HEK293 (cell line): Measurements from ENCODE around the gene BICD1.

Experiments used
- CTCF ChIA-PET: fragments of 350-600 bp; formaldehyde crosslinking; extraction: SDS; loops from one replicate; lab custom pipeline; 2021; ENCODE audit warnings: antibody characterized with exemption; lab: Yijun Ruan, JAX
- POLR2A ChIA-PET: fragments of 300-600 bp; formaldehyde crosslinking; extraction: SDS; loops from one replicate; lab custom pipeline; 2020; ENCODE audit warnings: antibody characterized with exemption, inconsistent platforms; lab: Yijun Ruan, JAX
- H3K27ac ChIP-seq: fragments of 200-500 bp; sonication (Bioruptor generic); 2 replicates; pipeline ENCODE4 v1.5.1; 2014; ENCODE audit warnings: low read depth, low read length, control low read depth, inconsistent platforms; ENCODE audit errors: extremely low read depth
- H3K36me3 ChIP-seq, 2 experiments: fragments of 200-500 bp in 1 of 2; sonication (Bioruptor generic) in 1 of 2; 1 replicate in 1 of 2; 2 replicates in 1 of 2; pipeline ENCODE4 v1.5.1; 2014 to 2017; ENCODE audit warnings: inconsistent platforms in 2 of 2, low read length in 2 of 2; ENCODE audit not compliant: control insufficient read depth in 2 of 2, insufficient read depth in 1 of 2
- H3K4me1 ChIP-seq: fragments of 200-500 bp; sonication (Bioruptor generic); 2 replicates; pipeline ENCODE4 v1.5.1; 2014; ENCODE audit warnings: mild to moderate bottlenecking, low read length, inconsistent platforms; ENCODE audit not compliant: control insufficient read depth, insufficient read depth
- H3K4me3 ChIP-seq: 2 replicates; pipeline ENCODE4 v1.5.1; 2011; ENCODE audit warnings: low read depth, mild to moderate bottlenecking, control low read depth, low read length, moderate library complexity
- H3K9me3 ChIP-seq: fragments of 200-500 bp; sonication (Bioruptor generic); 2 replicates; pipeline ENCODE4 v1.5.1; 2014; ENCODE audit warnings: low read depth, low read length, inconsistent platforms; ENCODE audit not compliant: control insufficient read depth, insufficient read depth
- MYNN ChIP-seq: fragments of 450-650 bp; formaldehyde crosslinking; IDR thresholded peaks from 2 replicates; pipeline ENCODE4 v1.5.1; 2016; ENCODE audit warnings: missing biosample characterization, missing genetic modification characterization, borderline replicate concordance
- REPIN1 ChIP-seq: fragments of 450-650 bp; formaldehyde crosslinking; IDR thresholded peaks from 2 replicates; pipeline ENCODE4 v1.5.1; 2017; ENCODE audit warnings: missing biosample characterization, missing genetic modification characterization, low read depth
- SCRT1 ChIP-seq: fragments of 450-650 bp; formaldehyde crosslinking; IDR thresholded peaks from 2 replicates; pipeline ENCODE4 v1.5.1; 2016; ENCODE audit warnings: missing biosample characterization, missing genetic modification characterization, borderline replicate concordance
- SCRT2 ChIP-seq: fragments of 450-650 bp; formaldehyde crosslinking; IDR thresholded peaks from 2 replicates; pipeline ENCODE4 v1.5.1; 2016; ENCODE audit warnings: missing biosample characterization, missing genetic modification characterization
- SP7 ChIP-seq: fragments of 450-650 bp; formaldehyde crosslinking; IDR thresholded peaks from 2 replicates; pipeline ENCODE4 v1.5.1; 2016; ENCODE audit warnings: missing biosample characterization, missing genetic modification characterization
- ZBTB17 ChIP-seq: fragments of 450-650 bp; formaldehyde crosslinking; IDR thresholded peaks from 2 replicates; pipeline ENCODE4 v1.5.1; 2016; ENCODE audit warnings: missing biosample characterization, missing genetic modification characterization
- ZBTB21 ChIP-seq: fragments of 450-650 bp; formaldehyde crosslinking; IDR thresholded peaks from 2 replicates; pipeline ENCODE4 v1.5.1; 2017; ENCODE audit warnings: missing biosample characterization, missing genetic modification characterization
- ZIC2 ChIP-seq: fragments of 450-650 bp; formaldehyde crosslinking; IDR thresholded peaks from 2 replicates; pipeline ENCODE4 v1.5.1; 2016; ENCODE audit warnings: missing biosample characterization, missing genetic modification characterization
- ZNF10 ChIP-seq: fragments of 450-650 bp; formaldehyde crosslinking; IDR thresholded peaks from 2 replicates; pipeline ENCODE4 v1.5.1; 2017; ENCODE audit warnings: missing biosample characterization, missing genetic modification characterization
- ZNF292 ChIP-seq: fragments of 450-650 bp; formaldehyde crosslinking; IDR thresholded peaks from 2 replicates; pipeline ENCODE4 v1.5.1; 2016; ENCODE audit warnings: low read depth, missing biosample characterization, missing genetic modification characterization, borderline replicate concordance
- ZNF391 ChIP-seq: fragments of 450-650 bp; formaldehyde crosslinking; IDR thresholded peaks from 2 replicates; pipeline ENCODE4 v1.5.1; 2016; ENCODE audit warnings: low read depth, missing biosample characterization, missing genetic modification characterization, borderline replicate concordance
- ZNF404 ChIP-seq: fragments of 450-650 bp; formaldehyde crosslinking; IDR thresholded peaks from 2 replicates; pipeline ENCODE4 v1.5.1; 2017; ENCODE audit warnings: missing biosample characterization, missing genetic modification characterization
- ZNF571 ChIP-seq: fragments of 450-650 bp; formaldehyde crosslinking; IDR thresholded peaks from 2 replicates; pipeline ENCODE4 v1.5.0; 2017; ENCODE audit warnings: missing biosample characterization, missing genetic modification characterization
- ZNF596 ChIP-seq: fragments of 450-650 bp; IDR thresholded peaks from 2 replicates; pipeline ENCODE4 v1.5.0; 2018; ENCODE audit warnings: missing biosample characterization, mild to moderate bottlenecking, missing genetic modification characterization, moderate library complexity
- ZNF837 ChIP-seq: fragments of 450-650 bp; formaldehyde crosslinking; IDR thresholded peaks from 2 replicates; pipeline ENCODE4 v1.5.1; 2016; ENCODE audit warnings: missing biosample characterization, missing genetic modification characterization
- TF ChIP-seq, protein P1 (sequence below): fragments of 450-650 bp; formaldehyde crosslinking; IDR thresholded peaks from 2 replicates; pipeline ENCODE4 v1.5.1; 2017; ENCODE audit warnings: missing biosample characterization, missing genetic modification characterization
- TF ChIP-seq, protein P2 (sequence below): fragments of 450-650 bp; formaldehyde crosslinking; IDR thresholded peaks from 2 replicates; pipeline ENCODE4 v1.5.1; 2016; ENCODE audit warnings: missing biosample characterization, missing genetic modification characterization
- TF ChIP-seq, protein P3 (sequence below): fragments of 450-650 bp; formaldehyde crosslinking; conservative IDR thresholded peaks from 2 replicates; pipeline ENCODE4 v1.5.1; 2016; ENCODE audit warnings: low read depth, missing biosample characterization, missing genetic modification characterization

BICD1 gene

DNA sequence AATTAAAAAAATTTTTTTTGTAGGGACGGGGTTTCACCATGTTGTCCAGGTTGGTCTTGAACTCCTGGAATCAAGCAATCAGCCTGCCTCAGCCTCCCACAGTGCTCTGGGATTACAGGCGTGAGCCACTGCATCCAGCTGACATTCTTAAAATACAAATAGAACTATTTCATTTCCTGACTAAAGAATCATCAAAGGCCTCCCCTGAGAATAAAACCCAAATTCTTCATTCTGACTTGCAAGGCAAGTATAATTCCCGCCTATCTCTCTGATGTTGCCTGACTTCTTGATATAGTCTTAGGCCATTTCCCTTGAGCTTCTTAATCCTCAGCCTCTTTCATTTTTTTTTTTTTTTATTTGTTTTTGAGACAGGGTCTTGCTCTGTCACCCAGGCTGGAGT, 4.4 kb upstream of the BICD1 start:
- Histone ChIP-seq H3K27ac (no peak overlapping the region), H3K4me3 (no peak overlapping the region), H3K36me3 (no peaks in the 10 kb centered on the region), H3K9me3 (no peaks in the 10 kb centered on the region), H3K4me1 (no peaks in the 10 kb centered on the region)
- ChIA-PET CTCF (interaction anchor here (0.6 to 0.7 kb wide), 2 partner anchors 24 to 1358 kb away, joined by 4 to 6 read pairs; no protein-coding TSS in a partner anchor), POLR2A (no interaction called here)
- no peak for TF ChIP-seq ZNF596 (tag by site-specific recombination)
- TF ChIP-seq REPIN1 (tag by site-specific recombination), result no peak
- no peak for TF ChIP-seq SP7 (tag by site-specific recombination)
- TF ChIP-seq ZNF391 (tag by site-specific recombination), result no peak
- no peak for TF ChIP-seq ZNF837 (tag by site-specific recombination)
- no peak for TF ChIP-seq ZNF404 (tag by site-specific recombination)
- TF ChIP-seq, protein P1, sequence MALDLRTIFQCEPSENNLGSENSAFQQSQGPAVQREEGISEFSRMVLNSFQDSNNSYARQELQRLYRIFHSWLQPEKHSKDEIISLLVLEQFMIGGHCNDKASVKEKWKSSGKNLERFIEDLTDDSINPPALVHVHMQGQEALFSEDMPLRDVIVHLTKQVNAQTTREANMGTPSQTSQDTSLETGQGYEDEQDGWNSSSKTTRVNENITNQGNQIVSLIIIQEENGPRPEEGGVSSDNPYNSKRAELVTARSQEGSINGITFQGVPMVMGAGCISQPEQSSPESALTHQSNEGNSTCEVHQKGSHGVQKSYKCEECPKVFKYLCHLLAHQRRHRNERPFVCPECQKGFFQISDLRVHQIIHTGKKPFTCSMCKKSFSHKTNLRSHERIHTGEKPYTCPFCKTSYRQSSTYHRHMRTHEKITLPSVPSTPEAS, result no peak
- no peak for TF ChIP-seq ZNF571 (tag by site-specific recombination)
- TF ChIP-seq, protein P2, sequence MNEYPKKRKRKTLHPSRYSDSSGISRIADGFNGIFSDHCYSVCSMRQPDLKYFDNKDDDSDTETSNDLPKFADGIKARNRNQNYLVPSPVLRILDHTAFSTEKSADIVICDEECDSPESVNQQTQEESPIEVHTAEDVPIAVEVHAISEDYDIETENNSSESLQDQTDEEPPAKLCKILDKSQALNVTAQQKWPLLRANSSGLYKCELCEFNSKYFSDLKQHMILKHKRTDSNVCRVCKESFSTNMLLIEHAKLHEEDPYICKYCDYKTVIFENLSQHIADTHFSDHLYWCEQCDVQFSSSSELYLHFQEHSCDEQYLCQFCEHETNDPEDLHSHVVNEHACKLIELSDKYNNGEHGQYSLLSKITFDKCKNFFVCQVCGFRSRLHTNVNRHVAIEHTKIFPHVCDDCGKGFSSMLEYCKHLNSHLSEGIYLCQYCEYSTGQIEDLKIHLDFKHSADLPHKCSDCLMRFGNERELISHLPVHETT (tag by site-specific recombination), result no peak
- TF ChIP-seq ZNF292 (tag by site-specific recombination), result no peak
- no peak for TF ChIP-seq MYNN (tag by site-specific recombination)
- TF ChIP-seq, protein P3, sequence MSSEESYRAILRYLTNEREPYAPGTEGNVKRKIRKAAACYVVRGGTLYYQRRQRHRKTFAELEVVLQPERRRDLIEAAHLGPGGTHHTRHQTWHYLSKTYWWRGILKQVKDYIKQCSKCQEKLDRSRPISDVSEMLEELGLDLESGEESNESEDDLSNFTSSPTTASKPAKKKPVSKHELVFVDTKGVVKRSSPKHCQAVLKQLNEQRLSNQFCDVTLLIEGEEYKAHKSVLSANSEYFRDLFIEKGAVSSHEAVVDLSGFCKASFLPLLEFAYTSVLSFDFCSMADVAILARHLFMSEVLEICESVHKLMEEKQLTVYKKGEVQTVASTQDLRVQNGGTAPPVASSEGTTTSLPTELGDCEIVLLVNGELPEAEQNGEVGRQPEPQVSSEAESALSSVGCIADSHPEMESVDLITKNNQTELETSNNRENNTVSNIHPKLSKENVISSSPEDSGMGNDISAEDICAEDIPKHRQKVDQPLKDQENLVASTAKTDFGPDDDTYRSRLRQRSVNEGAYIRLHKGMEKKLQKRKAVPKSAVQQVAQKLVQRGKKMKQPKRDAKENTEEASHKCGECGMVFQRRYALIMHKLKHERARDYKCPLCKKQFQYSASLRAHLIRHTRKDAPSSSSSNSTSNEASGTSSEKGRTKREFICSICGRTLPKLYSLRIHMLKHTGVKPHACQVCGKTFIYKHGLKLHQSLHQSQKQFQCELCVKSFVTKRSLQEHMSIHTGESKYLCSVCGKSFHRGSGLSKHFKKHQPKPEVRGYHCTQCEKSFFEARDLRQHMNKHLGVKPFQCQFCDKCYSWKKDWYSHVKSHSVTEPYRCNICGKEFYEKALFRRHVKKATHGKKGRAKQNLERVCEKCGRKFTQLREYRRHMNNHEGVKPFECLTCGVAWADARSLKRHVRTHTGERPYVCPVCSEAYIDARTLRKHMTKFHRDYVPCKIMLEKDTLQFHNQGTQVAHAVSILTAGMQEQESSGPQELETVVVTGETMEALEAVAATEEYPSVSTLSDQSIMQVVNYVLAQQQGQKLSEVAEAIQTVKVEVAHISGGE (tag by site-specific recombination), result no peak

DNA sequence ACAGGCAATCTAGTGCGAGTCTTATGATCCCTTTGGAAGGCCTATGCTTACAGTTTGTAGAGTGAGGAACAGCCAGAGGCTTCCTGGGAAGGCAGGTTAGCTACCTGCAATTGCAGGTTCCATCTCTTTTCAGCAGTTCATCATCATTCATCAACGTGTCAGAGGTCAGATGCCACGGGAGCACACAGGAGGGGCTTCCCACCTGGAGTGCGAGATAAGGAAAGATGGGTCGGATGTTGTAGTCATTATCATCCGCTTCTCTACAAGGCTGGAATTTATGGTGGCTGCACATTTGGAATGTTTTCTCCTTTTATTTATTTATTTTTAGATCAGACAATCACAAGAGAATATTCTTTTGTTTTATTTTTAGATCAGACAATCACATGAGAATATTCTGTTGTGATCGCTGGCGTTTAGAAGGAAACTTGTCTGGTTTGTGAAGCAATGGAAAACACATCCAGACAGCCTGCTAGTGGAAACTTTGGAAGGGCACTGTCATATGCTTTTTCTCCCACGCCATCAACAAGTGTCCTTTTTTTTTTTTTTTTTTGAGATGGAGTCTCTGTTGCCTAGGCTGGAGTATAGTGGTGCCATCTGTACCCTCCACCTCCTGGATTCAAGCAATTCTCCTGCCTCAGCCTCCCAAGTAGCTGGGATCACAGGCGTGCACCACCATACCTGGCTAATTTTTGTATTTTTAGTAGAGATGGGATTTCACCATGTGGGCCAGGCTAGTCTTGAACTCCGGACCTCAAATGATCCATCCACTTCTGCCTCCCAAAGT, 1.9 kb upstream of the BICD1 start:
- peak; percentile 70 for TF ChIP-seq SCRT2 (tag by site-specific recombination)
- no peak for TF ChIP-seq ZNF10 (tag by site-specific recombination)
- peak; percentile 61 for TF ChIP-seq ZBTB17
- TF ChIP-seq SCRT1 (tag by site-specific recombination), result peak; percentile 83
- TF ChIP-seq ZIC2 (tag by site-specific recombination), result 0 out of 2 replicates have a peak, but pooled peaks have one; percentile 9
- no peak for TF ChIP-seq ZBTB21 (tag by site-specific recombination)
- Histone ChIP-seq H3K9me3 (no peaks in the 10 kb centered on the region), H3K27ac (no peak overlapping the region), H3K4me1 (peaks cover 1% of the 10 kb centered on the region; the same call in 1 of the 2 replicates), H3K36me3 (no peaks in the 10 kb centered on the region), H3K4me3 (no peak overlapping the region)
- POLR2A ChIA-PET, result no interaction called here
- CTCF ChIA-PET, result no interaction called here
